Activated CD4-positive, alpha-beta T cell treated with anti-CD3 and anti-CD28 coated beads, Interleukin-2, Interleukin-6, amounts not matched to agents 100 ng/mL and 50 ng/mL, durations not matched to agents 16 hours and 8 hours (primary cell): ENCODE results near the gene DIS3L2.
"Not testable (repeated sequence)": the region's sequence is repeated elsewhere in the genome, so short reads cannot be mapped to it uniquely, and the experiment has no call there.

Experiments
- DNase-seq: peaks from one replicate; pipeline ENCODE4 v3.0.0-alpha.2; 2020

Gene DIS3L2

DNA sequence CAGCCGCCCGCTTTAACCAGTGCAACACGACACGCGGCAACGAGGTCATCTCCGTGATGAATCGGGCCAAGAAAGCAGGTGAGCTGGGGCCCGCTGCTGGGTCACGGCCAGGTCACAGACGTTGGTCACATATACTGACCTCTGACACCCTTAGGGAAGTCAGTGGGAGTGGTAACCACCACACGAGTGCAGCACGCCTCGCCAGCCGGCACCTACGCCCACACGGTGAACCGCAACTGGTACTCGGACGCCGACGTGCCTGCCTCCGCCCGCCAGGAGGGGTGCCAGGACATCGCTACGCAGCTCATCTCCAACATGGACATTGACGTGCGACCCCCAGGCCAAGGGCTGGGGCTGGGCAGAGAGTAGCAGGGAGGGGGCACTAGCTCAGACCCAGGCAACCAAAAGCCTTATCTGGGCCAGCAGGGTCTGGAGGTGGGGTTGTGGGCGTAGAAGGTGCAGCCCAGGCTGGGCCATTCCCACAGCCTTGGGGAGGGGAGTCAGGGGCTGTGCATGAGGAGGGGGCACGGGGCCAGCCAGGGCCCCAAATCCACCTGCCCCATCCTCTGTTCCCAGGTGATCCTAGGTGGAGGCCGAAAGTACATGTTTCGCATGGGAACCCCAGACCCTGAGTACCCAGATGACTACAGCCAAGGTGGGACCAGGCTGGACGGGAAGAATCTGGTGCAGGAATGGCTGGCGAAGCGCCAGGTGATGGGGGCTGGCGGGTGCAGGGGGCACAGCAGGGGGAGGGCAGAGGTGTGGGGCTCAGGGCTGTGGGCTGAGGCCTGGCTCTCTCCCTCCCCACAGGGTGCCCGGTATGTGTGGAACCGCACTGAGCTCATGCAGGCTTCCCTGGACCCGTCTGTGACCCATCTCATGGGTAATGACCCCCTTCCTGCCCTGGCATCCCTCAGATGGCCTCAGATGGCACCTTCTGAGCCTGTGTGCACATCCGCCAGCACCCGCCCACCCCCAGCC lies 418.4 kb downstream of the DIS3L2 start:
- DNase-seq, result not testable (repeated sequence)

DNA sequence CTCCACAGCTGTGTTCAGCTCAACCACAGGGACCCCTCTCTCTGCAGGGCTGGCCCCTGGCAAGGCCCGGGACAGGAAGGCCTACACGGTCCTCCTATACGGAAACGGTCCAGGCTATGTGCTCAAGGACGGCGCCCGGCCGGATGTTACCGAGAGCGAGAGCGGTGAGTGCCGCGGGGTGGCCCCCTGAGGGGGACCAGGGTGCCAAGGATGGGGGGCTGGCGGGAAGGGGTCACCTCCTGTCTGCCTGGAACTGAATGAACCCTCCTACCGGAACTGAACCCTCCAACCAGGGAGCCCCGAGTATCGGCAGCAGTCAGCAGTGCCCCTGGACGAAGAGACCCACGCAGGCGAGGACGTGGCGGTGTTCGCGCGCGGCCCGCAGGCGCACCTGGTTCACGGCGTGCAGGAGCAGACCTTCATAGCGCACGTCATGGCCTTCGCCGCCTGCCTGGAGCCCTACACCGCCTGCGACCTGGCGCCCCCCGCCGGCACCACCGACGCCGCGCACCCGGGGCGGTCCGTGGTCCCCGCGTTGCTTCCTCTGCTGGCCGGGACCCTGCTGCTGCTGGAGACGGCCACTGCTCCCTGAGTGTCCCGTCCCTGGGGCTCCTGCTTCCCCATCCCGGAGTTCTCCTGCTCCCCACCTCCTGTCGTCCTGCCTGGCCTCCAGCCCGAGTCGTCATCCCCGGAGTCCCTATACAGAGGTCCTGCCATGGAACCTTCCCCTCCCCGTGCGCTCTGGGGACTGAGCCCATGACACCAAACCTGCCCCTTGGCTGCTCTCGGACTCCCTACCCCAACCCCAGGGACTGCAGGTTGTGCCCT lies 419.9 kb downstream of the DIS3L2 start:
- DNase-seq, result peak; percentile 22

DNA sequence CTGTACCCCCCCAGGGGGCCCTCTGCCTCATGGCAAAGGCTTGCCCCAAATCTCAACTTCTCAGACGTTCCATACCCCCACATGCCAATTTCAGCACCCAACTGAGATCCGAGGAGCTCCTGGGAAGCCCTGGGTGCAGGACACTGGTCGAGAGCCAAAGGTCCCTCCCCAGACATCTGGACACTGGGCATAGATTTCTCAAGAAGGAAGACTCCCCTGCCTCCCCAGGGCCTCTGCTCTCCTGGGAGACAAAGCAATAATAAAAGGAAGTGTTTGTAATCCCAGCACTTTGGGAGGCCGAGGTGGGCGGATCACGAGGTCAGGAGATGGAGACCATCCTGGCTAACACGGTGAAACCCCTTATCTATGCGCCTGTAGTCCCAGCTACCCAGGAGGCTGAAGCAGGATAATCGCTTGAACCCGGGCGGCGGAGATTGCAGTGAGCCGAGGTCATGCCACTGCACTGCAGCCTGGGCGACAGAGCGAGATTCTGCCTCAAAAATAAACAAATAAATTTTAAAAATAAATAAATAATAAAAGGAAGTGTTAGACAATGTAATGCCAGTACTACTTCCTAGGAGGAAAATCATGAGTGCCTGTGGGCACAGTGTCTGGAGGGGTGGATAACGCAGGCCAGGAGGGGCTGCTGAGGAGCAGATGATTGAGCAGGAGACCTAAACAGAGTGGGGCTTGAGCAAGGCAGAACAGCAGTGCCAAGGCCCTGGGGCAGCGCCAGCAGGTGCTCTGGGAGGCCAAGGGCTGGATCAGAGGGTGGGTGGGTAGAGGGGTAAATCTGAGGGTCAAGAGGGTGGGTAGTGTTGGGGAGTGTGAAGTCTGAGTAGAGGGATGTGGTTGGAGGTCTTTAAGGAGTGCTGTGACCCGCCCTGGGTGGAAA lies 421.1 kb downstream of the DIS3L2 start:
- no peak for DNase-seq

DNA sequence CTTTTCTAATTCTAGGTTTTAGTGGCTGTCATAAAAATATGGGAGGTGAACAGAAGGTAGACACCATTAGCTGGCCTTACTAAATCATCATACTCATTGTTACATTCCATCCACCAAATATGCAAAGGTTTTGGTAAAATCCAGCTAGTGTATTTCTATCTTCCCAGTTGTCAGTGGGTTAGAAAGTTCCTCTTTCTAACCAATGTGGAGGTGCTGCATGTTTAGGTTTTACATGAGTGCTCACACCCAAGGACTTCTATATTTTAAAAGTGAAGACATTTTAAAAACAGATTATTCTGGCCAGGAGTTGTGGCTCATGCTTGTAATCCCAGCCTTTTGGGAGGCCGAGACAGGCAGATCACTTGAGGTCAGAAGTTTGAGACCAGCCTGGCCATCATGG lies 423.0 kb downstream of the DIS3L2 start:
- DNase-seq, result no peak

DNA sequence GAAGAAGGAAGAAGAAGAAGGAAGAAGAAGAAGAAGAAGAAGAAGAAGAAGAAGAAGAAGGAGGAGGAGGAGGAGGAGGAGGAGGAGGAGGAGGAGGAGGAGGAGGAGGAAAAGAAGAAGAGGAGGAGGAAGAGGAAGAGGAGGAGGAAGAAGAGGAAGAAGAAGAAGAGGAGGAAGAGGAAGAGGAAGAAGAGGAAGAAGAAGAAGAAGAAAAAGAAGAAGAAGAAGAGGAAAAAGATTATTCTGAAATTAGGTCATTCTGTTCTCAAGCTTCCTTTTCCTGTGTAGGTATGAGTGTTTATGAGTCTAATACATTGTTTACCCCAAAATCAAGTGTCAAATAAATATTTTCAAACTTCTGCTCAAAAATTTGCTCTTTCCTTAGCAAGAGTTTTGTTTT lies 423.5 kb downstream of the DIS3L2 start:
- DNase-seq, result not testable (repeated sequence)

DNA sequence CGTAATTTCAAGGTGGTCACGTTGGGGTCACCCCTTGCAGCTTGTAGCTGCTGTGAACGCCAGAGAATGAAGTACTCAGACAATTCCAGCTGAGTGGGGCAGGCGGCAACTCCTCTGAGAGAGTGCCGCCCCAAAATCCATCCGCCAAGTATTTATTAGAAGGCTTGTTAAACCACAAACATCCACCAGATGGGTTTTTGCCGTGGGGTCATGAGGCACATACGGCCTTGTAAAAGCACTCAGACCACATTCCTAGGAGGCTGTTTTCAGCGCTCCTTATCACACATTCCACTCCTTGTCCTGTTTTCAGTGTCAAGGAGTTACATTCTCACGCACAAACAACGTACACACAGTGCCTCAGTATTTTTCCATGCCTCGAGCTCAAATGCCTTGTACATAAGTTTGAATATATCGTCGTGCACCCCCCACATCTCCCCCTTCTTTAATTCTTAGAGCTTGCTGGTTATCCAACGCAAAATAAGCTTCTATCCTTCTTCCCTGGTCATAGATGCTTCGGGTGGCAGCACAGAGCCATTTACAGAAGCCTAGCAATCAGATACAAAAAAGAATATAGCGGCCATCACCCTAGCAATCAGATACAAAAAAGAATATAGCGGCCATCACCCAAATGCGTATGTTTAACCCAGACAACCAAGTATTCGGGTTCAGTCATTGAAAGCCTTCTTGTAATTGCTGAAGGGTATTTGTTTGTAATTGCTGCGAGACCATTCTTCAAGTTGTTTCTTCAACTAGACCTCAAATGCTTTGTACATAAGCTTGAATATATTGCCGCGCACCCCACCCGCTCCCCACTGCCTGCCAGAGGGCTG lies 424.4 kb downstream of the DIS3L2 start:
- DNase-seq, result no peak

DNA sequence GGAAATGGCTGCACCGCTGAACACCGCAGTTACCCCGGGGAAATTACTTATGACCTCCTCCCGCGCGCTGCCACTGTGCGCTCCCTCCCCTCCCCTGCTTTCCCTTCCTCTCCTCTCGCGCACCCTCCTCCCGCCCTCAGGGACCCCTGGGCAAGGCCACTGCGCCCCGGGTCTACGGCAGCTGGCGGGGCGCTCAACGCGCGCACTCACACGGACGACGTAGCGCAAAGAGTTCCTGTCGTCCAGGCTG lies 424.9 kb downstream of the DIS3L2 start:
- no peak for DNase-seq
